Measurements from ENCODE around the gene CCDC43. TPM values are rescaled to one million over a fixed set of nuclear protein-coding genes. Genes with fewer than 3 reads are reported as not detected.

The CCDC43 gene
- total and polyA plus RNA-seq, 2 of the 13 experiments (the other 11 are each of a cell fraction or from before 2014, with no cell fraction given) = 17.5 to 94.8 TPM

DNA sequence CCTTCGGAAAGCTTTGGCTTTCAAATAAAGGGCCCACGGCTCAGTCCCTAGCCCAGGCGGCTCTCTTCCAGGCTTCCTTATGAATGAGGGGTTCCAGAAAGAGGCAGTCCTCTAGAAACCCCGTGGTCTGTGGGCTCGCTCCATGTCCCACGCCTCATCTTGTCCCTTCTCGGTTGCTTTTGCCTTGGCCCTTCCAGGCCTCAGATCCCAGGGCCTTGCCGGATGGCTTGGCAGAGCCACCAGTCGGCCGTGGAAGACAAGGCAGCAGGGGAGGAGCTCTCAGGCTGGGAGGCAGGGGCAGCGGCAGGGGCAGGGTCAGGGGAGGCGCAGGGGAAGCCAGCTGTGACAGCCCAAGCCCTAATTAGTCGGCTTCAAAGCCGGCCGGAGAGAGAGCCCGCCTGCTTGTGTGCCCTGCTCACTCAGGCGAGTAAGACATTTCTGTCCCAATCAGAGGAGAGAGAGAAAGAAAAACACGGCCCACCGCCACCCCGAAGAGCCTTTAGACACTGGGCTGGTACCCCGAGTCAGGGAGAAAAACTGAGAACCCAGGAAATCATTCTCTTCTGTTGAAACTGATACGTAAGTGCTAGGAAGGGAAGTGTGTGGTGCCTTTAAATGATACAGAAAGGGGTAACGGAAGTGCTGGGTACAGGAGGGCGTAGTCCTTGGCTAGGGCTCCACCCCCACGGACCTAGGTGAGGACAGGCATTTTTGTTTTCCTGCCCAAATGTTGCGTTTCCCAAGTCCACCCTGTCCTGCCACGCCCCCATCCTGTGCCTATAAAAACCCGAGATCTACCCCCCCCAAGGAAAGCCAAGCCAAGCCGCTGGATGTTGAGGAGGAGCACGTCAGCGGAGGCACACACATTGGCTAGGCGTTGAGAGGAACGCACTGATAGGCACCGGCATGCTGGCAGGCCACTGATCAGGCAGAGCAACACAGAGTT, 61.1 kb downstream of the CCDC43 start (continued):
- 0 out of 2 replicates have a peak, but pooled peaks have one; percentile 13 for TF ChIP-seq GABPA (IDR thresholded peaks at IDR 0.05; ENCODE audit: low read depth, low read length)
- TF ChIP-seq GABPA (CRISPR knock-in tag; IDR thresholded peaks at IDR 0.05; ENCODE audit: low read depth) = peak; percentile 74
- 0 out of 2 replicates have a peak, but pooled peaks have one; percentile 67 for TF ChIP-seq ZNF230 (CRISPR knock-in tag; IDR thresholded peaks at IDR 0.05)
- TF ChIP-seq U2AF1 (optimal IDR thresholded peaks at IDR 0.05; ENCODE audit: low read depth, low read length) = no peak
- TF ChIP-seq ZNF746 (CRISPR knock-in tag; IDR thresholded peaks at IDR 0.05) = no peak
- TF ChIP-seq ZNF619 (CRISPR knock-in tag; IDR thresholded peaks at IDR 0.05) = no peak
- no peak for TF ChIP-seq FOXC1 (CRISPR knock-in tag; IDR thresholded peaks at IDR 0.05; ENCODE audit: borderline replicate concordance)
- TF ChIP-seq PITX1 (CRISPR knock-in tag; IDR thresholded peaks at IDR 0.05) = peak; percentile 48; the same call in 1 of the 2 replicates
- no peak for TF ChIP-seq GATAD1 (CRISPR knock-in tag; IDR thresholded peaks at IDR 0.05)
- no peak for TF ChIP-seq ZMYM2 (CRISPR knock-in tag; IDR thresholded peaks at IDR 0.05)
- TF ChIP-seq TARDBP (CRISPR knock-in tag; IDR thresholded peaks at IDR 0.05) = no peak
- TF ChIP-seq, protein P1, sequence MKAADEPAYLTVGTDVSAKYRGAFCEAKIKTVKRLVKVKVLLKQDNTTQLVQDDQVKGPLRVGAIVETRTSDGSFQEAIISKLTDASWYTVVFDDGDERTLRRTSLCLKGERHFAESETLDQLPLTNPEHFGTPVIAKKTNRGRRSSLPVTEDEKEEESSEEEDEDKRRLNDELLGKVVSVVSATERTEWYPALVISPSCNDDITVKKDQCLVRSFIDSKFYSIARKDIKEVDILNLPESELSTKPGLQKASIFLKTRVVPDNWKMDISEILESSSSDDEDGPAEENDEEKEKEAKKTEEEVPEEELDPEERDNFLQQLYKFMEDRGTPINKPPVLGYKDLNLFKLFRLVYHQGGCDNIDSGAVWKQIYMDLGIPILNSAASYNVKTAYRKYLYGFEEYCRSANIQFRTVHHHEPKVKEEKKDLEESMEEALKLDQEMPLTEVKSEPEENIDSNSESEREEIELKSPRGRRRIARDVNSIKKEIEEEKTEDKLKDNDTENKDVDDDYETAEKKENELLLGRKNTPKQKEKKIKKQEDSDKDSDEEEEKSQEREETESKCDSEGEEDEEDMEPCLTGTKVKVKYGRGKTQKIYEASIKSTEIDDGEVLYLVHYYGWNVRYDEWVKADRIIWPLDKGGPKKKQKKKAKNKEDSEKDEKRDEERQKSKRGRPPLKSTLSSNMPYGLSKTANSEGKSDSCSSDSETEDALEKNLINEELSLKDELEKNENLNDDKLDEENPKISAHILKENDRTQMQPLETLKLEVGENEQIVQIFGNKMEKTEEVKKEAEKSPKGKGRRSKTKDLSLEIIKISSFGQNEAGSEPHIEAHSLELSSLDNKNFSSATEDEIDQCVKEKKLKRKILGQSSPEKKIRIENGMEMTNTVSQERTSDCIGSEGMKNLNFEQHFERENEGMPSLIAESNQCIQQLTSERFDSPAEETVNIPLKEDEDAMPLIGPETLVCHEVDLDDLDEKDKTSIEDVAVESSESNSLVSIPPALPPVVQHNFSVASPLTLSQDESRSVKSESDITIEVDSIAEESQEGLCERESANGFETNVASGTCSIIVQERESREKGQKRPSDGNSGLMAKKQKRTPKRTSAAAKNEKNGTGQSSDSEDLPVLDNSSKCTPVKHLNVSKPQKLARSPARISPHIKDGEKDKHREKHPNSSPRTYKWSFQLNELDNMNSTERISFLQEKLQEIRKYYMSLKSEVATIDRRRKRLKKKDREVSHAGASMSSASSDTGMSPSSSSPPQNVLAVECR (CRISPR knock-in tag; IDR thresholded peaks at IDR 0.05; ENCODE audit: borderline replicate concordance) = peak; percentile 32; the same call in 1 of the 2 replicates
- no peak for TF ChIP-seq RXRB (CRISPR knock-in tag; IDR thresholded peaks at IDR 0.05; ENCODE audit: borderline replicate concordance)
- no peak for TF ChIP-seq ZFP37 (CRISPR knock-in tag; IDR thresholded peaks at IDR 0.05; ENCODE audit: borderline replicate concordance)
- peak; percentile 61; the same call in 1 of the 2 replicates for TF ChIP-seq ZBTB4 (CRISPR knock-in tag; IDR thresholded peaks at IDR 0.05; ENCODE audit: borderline replicate concordance)
- peak; percentile 47; the same call in 1 of the 2 replicates for TF ChIP-seq MEIS1 (CRISPR knock-in tag; IDR thresholded peaks at IDR 0.05; ENCODE audit: borderline replicate concordance)
- TF ChIP-seq GMEB2 (CRISPR knock-in tag; IDR thresholded peaks at IDR 0.05; ENCODE audit: low read depth) = no peak
- TF ChIP-seq E2F5 (CRISPR knock-in tag; conservative IDR thresholded peaks at IDR 0.05) = no peak
- TF ChIP-seq NFIB (CRISPR knock-in tag; IDR thresholded peaks at IDR 0.05; ENCODE audit: borderline replicate concordance) = no peak
